Activated CD4-positive, alpha-beta T cell treated with anti-CD3 and anti-CD28 coated beads, Interleukin-2, amount 50 U/mL, for 1 hour (primary cell): Measurements from ENCODE around the gene KRTAP23-1.
A peak's percentile ranks its signal among the peaks of the same experiment; 100 is the strongest.

Experiments
- DNase-seq: peaks from one replicate; pipeline ENCODE4 v3.0.0-alpha.2; 2020

Gene KRTAP23-1

GRCh38 chr21:30348506-30348905 lies at the start of gene KRTAP23-1:
Gene KRTAP23-1, minus strand, starts transcription at chr21:30348606. Its CDS starts 0 bp downstream, at chr21:30348606.
- DNase-seq: no peak

GRCh38 chr21:30395731-30396130 lies 47.3 kb upstream of the KRTAP23-1 start, which contains the start of gene KRTAP13-1:
Gene KRTAP13-1, plus strand, starts transcription at chr21:30396031. Its CDS starts 56 bp downstream, at chr21:30396087.
- DNase-seq: no peak

GRCh38 chr21:30391492-30392025 lies 43.2 kb upstream of the KRTAP23-1 start:
- no peak for DNase-seq

- DNase-seq: no peak
Observed at GRCh38 chr21:30382201-30382600, 33.8 kb upstream of the KRTAP23-1 start.

GRCh38 chr21:30372139-30372770 lies 23.8 kb upstream of the KRTAP23-1 start, which contains the start of gene KRTAP13-2:
Gene KRTAP13-2, minus strand, starts transcription at chr21:30372271. Its CDS starts 58 bp downstream, at chr21:30372213.
- DNase-seq: no peak

GRCh38 chr21:30355906-30356305 lies 7.5 kb upstream of the KRTAP23-1 start:
- DNase-seq: no peak

- no peak for DNase-seq
Observed at GRCh38 chr21:30354308-30355005, 6.1 kb upstream of the KRTAP23-1 start.

- DNase-seq: no peak
Observed at GRCh38 chr21:30351534-30351933, 3.1 kb upstream of the KRTAP23-1 start.

- DNase-seq: no peak
Observed at GRCh38 chr21:30349572-30349971, 1.2 kb upstream of the KRTAP23-1 start.

- DNase-seq: no peak
Observed at GRCh38 chr21:30345014-30345413, 3.4 kb downstream of the KRTAP23-1 start.

GRCh38 chr21:30340714-30341573 lies 7.5 kb downstream of the KRTAP23-1 start:
- peak; percentile 10 for DNase-seq

GRCh38 chr21:30338717-30339116 lies 9.7 kb downstream of the KRTAP23-1 start:
- DNase-seq: no peak

- no peak for DNase-seq
Observed at GRCh38 chr21:30337772-30338171, 10.6 kb downstream of the KRTAP23-1 start.

GRCh38 chr21:30337276-30337744 lies 11.1 kb downstream of the KRTAP23-1 start, which contains the start of gene KRTAP27-1:
Gene KRTAP27-1, minus strand, starts transcription at chr21:30337694. Its CDS starts 26 bp downstream, at chr21:30337668.
- DNase-seq: no peak

- no peak for DNase-seq
Observed at GRCh38 chr21:30336596-30336995, 11.8 kb downstream of the KRTAP23-1 start.

- no peak for DNase-seq
Observed at GRCh38 chr21:30333736-30334135, 14.7 kb downstream of the KRTAP23-1 start.

- DNase-seq: no peak
Observed at GRCh38 chr21:30332681-30333080, 15.7 kb downstream of the KRTAP23-1 start.

- no peak for DNase-seq
Observed at GRCh38 chr21:30329203-30329875, 19.1 kb downstream of the KRTAP23-1 start.

GRCh38 chr21:30326390-30326789 lies 22.0 kb downstream of the KRTAP23-1 start:
- DNase-seq: no peak

GRCh38 chr21:30320215-30320614 lies 28.2 kb downstream of the KRTAP23-1 start, which contains the start of gene KRTAP26-1:
Gene KRTAP26-1, minus strand, starts transcription at chr21:30320315. Its CDS starts 280 bp downstream, at chr21:30320035.
- no peak for DNase-seq

GRCh38 chr21:30315701-30316100 lies 32.7 kb downstream of the KRTAP23-1 start:
- no peak for DNase-seq

GRCh38 chr21:30306884-30307283 lies 41.5 kb downstream of the KRTAP23-1 start:
- DNase-seq: no peak
